Hepatocyte (in vitro differentiated cells): ENCODE measurements around the gene MCMBP.

Source experiments
- EZH2 ChIP-seq: fragments of 200-600 bp; sonication (generic); IDR thresholded peaks from 2 replicates; pipeline ENCODE4 v1.6.1; 2016; ENCODE audit warnings: antibody characterized with exemption, mild to moderate bottlenecking, borderline replicate concordance
- EZH2phosphoT487 ChIP-seq: fragments of 200-600 bp; sonication (generic); IDR thresholded peaks from one replicate; pipeline ENCODE4 v1.6.1; 2018; ENCODE audit warnings: antibody characterized with exemption, mild to moderate bottlenecking, low read depth, moderate library complexity; ENCODE audit not compliant: unreplicated experiment, severe bottlenecking
- TF ChIP-seq, protein P1 (sequence below): fragments of 200-600 bp; sonication (generic); IDR thresholded peaks from 2 replicates; pipeline ENCODE4 v1.5.1; 2016; ENCODE audit warnings: antibody characterized with exemption, mild to moderate bottlenecking; ENCODE audit not compliant: poor library complexity

DNA sequence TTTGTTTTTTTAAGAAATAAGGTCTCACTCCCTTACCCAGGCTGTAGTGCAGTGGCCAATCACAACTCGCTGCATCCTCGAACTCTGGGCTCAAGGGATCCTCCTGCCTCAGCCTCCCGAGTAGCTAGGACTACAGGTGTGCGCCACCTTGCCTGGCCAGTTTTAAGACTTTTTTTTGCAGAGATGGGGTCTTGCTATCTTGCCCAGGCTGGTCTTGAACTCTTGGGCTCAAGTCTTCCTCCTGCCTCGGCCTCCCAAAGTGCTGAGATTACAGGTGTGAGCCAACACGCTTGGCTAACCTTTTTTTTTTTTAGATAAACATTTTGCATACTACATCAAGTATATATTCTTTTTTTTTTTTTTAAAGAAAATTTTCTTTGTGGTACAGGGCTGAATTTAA lies 38.0 kb upstream of the MCMBP start:
- TF ChIP-seq, protein P1, sequence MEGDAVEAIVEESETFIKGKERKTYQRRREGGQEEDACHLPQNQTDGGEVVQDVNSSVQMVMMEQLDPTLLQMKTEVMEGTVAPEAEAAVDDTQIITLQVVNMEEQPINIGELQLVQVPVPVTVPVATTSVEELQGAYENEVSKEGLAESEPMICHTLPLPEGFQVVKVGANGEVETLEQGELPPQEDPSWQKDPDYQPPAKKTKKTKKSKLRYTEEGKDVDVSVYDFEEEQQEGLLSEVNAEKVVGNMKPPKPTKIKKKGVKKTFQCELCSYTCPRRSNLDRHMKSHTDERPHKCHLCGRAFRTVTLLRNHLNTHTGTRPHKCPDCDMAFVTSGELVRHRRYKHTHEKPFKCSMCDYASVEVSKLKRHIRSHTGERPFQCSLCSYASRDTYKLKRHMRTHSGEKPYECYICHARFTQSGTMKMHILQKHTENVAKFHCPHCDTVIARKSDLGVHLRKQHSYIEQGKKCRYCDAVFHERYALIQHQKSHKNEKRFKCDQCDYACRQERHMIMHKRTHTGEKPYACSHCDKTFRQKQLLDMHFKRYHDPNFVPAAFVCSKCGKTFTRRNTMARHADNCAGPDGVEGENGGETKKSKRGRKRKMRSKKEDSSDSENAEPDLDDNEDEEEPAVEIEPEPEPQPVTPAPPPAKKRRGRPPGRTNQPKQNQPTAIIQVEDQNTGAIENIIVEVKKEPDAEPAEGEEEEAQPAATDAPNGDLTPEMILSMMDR: no peak
- TF ChIP-seq EZH2phosphoT487: no peak
- TF ChIP-seq EZH2: no peak
